ENCODE data around the gene HNRNPA0.
"Not testable (repeated sequence)": the region's sequence is repeated elsewhere in the genome, so short reads cannot be mapped to it uniquely, and the experiment has no call there.

Gene HNRNPA0

GRCh38 chr5:137754188-137754960, at the start of gene HNRNPA0:
TSS of gene HNRNPA0 (minus strand) at chr5:137754363. CDS start at chr5:137754066, 297 bp downstream.
- DNase-seq (ENCODE audit: low read depth), result peak; percentile 96

- no peak for DNase-seq (ENCODE audit: low read depth)
Observed at GRCh38 chr5:137802282-137803210, 48.4 kb upstream of the HNRNPA0 start.

GRCh38 chr5:137800700-137801411, 46.7 kb upstream of the HNRNPA0 start:
- no peak for DNase-seq (ENCODE audit: low read depth)

GRCh38 chr5:137796279-137796678, 42.1 kb upstream of the HNRNPA0 start:
- DNase-seq (ENCODE audit: low read depth), result no peak

- no peak for DNase-seq (ENCODE audit: low read depth)
Observed at GRCh38 chr5:137794863-137795262, 40.7 kb upstream of the HNRNPA0 start.

- no peak for DNase-seq (ENCODE audit: low read depth)
Observed at GRCh38 chr5:137792303-137792702, 38.1 kb upstream of the HNRNPA0 start.

- no peak for DNase-seq (ENCODE audit: low read depth)
Observed at GRCh38 chr5:137791799-137792198, 37.6 kb upstream of the HNRNPA0 start.

GRCh38 chr5:137791387-137791786, 37.2 kb upstream of the HNRNPA0 start:
- no peak for DNase-seq (ENCODE audit: low read depth)

GRCh38 chr5:137788560-137788959, 34.4 kb upstream of the HNRNPA0 start:
- not testable (repeated sequence) for DNase-seq (ENCODE audit: low read depth)

GRCh38 chr5:137782984-137783536, 28.9 kb upstream of the HNRNPA0 start:
- no peak for DNase-seq (ENCODE audit: low read depth)

- DNase-seq (ENCODE audit: low read depth), result no peak
Observed at GRCh38 chr5:137782055-137782454, 27.9 kb upstream of the HNRNPA0 start.

GRCh38 chr5:137778772-137779564, 24.8 kb upstream of the HNRNPA0 start:
- DNase-seq (ENCODE audit: low read depth), result no peak

- not testable (repeated sequence) for DNase-seq (ENCODE audit: low read depth)
Observed at GRCh38 chr5:137767937-137768336, 13.8 kb upstream of the HNRNPA0 start.

GRCh38 chr5:137761566-137761965, 7.4 kb upstream of the HNRNPA0 start:
- no peak for DNase-seq (ENCODE audit: low read depth)

- DNase-seq (ENCODE audit: low read depth), result no peak
Observed at GRCh38 chr5:137760719-137761516, 6.8 kb upstream of the HNRNPA0 start.

GRCh38 chr5:137760294-137760693, 6.1 kb upstream of the HNRNPA0 start:
- DNase-seq (ENCODE audit: low read depth), result no peak

- no peak for DNase-seq (ENCODE audit: low read depth)
Observed at GRCh38 chr5:137758715-137759306, 4.6 kb upstream of the HNRNPA0 start.

- no peak for DNase-seq (ENCODE audit: low read depth)
Observed at GRCh38 chr5:137758121-137758520, 4.0 kb upstream of the HNRNPA0 start.

- no peak for DNase-seq (ENCODE audit: low read depth)
Observed at GRCh38 chr5:137757634-137758033, 3.5 kb upstream of the HNRNPA0 start.

All from stimulated activated CD8-positive, alpha-beta memory T cell treated with anti-CD3 and anti-CD28 coated beads, Interleukin-12 subunit alpha, Interleukin-12 subunit beta, amount 100 ng/mL, for 1 hour (primary cell).